Lower leg skin (tissue), 3 donors: ENCODE data around the gene ZNF76.

Experiments
- POLR2A ChIP-seq, 2 donors: fragments of 450-650 bp; IDR thresholded peaks; one replicate each; pipeline ENCODE4 v1.6.1; 2016 to 2017; ENCODE audit warnings: antibody characterized with exemption in 2 of 2, mild to moderate bottlenecking in 1 of 2, moderate library complexity in 1 of 2
- TF ChIP-seq, protein P1 (sequence below), 3 donors: fragments of 450-650 bp; IDR thresholded peaks; one replicate each; pipeline ENCODE4 v1.5.1; 2016; ENCODE audit warnings: antibody characterized with exemption in 3 of 3, mild to moderate bottlenecking in 3 of 3, moderate library complexity in 2 of 3

DNA sequence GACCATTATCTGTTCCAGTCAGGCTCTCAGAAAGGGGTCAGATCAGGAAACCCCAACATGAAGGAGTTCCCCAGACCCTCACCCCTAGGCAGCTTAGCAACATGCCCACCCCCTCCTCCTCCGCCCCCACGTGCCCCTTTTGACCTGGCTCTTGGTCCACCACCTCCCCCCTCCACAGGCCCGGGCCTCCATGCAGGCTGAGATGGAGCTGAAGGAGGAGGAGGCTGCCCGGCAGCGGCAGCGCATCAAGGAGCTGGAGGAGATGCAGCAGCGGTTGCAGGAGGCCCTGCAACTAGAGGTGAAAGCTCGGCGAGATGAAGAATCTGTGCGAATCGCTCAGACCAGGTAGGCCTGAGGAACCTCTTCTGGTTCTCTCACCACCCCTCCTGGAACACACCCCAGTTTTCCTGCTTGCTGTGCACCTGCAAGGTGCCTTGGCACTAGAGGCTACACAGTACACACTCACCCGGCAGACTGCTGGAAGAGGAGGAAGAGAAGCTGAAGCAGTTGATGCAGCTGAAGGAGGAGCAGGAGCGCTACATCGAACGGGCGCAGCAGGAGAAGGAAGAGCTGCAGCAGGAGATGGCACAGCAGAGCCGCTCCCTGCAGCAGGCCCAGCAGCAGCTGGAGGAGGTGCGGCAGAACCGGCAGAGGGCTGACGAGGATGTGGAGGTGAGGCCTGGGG is 60.0 kb downstream of the ZNF76 start:
- TF ChIP-seq, protein P1, sequence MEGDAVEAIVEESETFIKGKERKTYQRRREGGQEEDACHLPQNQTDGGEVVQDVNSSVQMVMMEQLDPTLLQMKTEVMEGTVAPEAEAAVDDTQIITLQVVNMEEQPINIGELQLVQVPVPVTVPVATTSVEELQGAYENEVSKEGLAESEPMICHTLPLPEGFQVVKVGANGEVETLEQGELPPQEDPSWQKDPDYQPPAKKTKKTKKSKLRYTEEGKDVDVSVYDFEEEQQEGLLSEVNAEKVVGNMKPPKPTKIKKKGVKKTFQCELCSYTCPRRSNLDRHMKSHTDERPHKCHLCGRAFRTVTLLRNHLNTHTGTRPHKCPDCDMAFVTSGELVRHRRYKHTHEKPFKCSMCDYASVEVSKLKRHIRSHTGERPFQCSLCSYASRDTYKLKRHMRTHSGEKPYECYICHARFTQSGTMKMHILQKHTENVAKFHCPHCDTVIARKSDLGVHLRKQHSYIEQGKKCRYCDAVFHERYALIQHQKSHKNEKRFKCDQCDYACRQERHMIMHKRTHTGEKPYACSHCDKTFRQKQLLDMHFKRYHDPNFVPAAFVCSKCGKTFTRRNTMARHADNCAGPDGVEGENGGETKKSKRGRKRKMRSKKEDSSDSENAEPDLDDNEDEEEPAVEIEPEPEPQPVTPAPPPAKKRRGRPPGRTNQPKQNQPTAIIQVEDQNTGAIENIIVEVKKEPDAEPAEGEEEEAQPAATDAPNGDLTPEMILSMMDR (IDR thresholded peaks at IDR 0.05) = no peak
- no peak for TF ChIP-seq POLR2A (IDR thresholded peaks at IDR 0.05)
